NCI-H460 (cell line): ENCODE results near the gene COPS2. TPM values are rescaled to one million over a fixed set of nuclear protein-coding genes. Genes with fewer than 3 reads are reported as not detected.
"Not testable (repeated sequence)": the region's sequence is repeated elsewhere in the genome, so short reads cannot be mapped to it uniquely, and the experiment has no call there.

Experiments used
- DNase-seq: peaks from one replicate; pipeline ENCODE4 v3.0.0-alpha.2; 2016; ENCODE audit warnings: low read depth; ENCODE audit errors: extremely low read depth
- total RNA-seq: library from RNA; depleted of rRNA; stranded (reverse); fragments of >200 nt; shearing (Covaris generic); gene quantifications from 2 replicates; pipeline ENCODE4 v1.2.3, GENCODE V29; 2014

COPS2 gene
- total RNA-seq, 1 experiment from 2014 or later: 102 TPM

DNA sequence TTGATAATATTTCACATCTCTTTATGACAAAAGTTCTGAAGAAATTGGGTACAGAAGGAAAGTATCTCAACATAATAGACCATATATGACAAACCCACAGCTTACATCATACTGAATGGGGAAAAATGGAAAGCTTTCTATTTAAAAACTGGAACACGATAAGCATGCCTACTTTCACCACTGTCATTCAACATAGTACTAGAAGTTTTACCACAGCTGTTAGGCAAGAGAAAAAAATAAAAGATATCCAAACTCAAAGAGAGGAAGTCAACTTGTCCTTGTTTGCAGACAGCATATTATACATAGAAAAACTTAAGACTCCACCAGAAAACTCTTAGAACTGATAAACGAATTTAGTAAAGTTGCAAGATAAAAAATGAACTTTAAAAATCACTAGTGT is 40.3 kb downstream of the COPS2 start:
- DNase-seq: no peak

DNA sequence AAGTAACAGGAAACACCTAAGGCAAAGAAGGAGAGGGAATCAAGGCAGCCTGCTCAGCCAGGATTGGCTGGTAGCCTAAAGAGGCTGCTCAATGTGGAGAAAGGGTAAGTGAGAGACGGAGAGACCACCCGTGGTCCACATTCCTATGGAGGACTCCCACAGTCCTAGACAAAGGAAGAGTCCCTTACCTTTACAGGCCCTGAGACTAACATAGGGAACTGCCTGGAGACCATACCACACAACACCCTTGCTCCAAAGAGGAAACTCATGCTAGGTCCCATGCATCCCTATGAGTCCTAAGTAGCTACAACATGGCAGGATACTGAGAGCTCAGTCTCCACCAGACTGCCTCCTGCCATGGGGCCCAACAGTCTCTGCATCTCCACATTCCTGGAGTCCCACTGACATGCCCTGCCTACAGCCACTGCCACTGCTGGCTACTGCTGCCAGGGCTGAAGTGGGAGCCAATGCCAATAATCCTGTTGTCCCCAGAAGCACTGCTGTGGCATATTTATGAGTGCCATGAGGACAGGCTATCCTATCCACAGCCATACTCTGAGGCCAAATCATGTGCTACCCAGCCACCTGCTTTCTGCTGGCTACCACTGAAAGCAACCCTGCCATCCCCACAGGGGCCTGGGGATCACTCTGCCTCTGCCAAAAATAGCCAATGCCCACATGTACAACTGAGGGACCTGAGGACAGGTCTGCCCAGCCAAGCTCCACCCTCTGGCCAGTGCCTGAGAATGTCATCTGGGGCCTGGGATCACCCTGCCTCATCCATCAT is 45.0 kb downstream of the COPS2 start:
- DNase-seq: no peak

DNA sequence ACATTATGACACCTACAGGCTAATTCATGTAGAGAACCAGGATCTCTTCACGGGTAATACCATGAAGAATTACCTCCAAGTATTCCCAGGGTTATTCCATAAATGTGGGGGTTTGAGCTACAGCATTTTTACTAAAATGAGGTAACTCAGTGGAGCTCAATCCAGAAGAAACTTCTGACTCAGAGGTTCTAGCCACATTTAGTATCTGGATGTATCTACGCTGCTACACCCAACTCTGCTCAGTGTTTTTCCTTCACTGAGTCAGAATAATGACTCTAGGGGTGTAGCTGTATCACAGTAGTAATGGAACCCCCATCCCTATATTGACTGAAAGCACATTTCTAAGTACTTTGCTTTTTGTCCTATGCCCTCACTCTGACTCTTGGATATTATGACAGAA is 52.4 kb downstream of the COPS2 start:
- no peak for DNase-seq

DNA sequence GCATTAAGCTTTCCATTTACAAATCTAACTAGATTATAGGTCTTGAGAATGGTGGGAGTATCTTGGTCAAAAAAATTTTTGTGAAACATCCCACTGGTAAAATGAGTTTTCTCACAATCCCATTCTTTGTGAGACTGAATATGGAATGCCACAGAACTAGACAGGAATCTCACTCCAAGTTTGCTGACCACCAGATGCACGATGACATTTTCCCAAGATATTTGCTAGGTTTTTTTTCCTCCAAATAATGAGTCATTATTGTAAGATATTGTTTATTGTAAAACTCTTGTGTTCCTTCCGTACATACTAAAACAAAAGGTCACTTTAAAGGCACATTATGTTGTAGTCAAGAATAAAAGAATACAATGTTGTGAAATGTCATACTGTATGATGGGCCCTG is 53.9 kb downstream of the COPS2 start:
- no peak for DNase-seq

DNA sequence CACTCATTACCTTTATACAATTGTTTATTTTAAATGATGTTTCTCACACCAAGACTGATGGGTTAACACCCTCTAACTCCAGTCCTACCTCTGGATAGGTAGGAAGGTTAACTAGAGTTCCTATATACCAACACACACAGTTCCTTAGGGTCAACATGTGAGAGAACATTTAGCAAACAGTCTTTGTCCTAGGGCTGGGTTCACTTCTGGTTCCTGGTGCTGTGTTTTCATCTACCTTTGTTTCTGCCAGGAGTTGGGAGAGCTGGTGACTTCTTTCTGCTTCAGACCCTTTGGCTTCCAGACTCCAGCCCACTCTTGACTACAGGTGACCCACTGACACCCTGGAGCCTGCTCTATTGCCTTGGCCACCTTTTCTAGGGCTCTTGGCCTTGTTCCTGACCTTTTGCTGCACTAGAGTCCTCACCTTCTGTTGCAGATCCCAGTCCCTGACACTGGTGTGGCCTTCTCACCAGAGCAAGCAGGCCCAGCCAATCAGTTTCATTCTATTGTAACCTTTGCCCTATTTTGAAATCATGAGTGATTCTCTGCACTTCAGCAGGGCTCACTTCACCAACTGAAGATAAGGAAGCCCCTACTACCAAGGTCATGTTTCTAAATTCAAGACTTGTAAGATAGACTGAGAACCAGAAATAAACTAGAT is 59.2 kb downstream of the COPS2 start:
- no peak for DNase-seq

DNA sequence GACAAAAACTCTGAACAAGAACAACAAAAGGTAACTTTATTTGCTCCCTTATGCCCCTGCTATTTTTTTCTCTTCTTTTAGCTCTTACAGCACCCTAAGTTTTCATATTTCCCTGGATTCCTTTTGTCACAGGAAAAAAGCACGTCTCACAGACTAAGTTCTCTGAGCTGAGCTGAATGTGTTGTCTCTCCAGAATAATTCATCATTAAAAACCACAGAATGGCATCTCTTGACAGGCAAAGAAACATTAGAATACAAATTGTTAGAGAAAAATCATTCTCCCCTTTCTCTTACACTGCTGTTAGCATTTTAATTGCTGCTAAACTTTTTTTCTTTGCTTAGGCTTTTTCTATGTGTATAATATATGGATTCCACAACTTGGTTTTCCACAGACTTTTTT is 60.5 kb downstream of the COPS2 start:
- DNase-seq: no peak

DNA sequence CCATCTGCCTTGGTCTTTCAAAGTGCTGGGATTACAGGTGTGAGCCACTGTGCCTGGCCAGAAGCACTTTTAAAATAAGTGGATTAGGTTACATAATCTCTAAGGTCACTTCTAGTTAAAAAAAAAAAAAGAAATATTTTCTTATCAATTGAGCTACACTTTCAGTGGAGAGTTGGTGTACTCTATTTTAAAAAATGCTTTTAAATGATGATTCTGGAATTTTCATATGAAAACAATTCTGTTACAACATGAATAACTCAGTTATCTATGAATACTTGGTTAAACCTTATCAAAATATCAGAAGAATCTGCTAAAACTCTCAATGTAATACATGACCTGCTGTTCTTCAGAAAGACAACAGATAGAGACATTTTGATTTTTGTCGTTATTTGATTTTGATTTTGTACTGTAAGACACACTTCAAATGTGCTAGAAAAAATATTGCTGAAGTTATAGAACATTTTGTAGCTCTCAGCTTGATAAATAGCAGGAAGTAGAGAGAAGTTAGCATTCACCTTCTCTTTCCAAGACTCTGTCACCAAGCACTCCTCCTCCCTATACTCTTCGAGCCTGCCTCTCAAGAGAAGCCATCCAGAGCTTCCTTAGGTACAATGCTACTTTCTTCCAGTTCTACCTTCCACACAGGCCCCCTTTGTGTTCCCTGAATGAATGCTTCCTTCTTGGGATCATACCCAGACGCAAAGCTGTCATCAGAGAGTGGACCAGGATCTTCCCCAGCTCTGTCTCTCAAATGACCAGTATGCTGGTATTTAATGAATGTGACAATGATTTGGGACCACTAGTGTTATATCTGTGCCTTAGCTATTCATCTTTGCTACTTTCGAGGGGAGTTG is 61.9 kb downstream of the COPS2 start:
- DNase-seq: no peak

DNA sequence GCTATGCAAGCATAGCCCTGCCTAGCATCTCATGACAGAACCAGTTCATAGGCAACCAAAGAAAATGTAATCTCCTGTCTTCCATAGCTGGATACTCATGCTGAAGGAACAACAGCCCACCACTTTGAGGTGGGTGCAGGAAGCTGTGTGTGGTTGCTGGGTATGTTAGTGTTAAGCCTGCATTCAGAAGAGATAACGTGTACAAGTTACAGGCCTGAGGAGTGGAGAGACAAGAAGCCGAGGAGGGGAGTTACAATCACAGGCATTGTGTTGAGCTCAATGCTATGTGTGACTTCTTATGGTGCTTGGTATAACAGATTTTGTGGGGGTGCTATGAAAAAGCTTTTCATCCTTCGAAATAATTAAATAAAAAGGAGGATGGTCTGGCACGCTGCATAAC is 66.4 kb downstream of the COPS2 start:
- no peak for DNase-seq

DNA sequence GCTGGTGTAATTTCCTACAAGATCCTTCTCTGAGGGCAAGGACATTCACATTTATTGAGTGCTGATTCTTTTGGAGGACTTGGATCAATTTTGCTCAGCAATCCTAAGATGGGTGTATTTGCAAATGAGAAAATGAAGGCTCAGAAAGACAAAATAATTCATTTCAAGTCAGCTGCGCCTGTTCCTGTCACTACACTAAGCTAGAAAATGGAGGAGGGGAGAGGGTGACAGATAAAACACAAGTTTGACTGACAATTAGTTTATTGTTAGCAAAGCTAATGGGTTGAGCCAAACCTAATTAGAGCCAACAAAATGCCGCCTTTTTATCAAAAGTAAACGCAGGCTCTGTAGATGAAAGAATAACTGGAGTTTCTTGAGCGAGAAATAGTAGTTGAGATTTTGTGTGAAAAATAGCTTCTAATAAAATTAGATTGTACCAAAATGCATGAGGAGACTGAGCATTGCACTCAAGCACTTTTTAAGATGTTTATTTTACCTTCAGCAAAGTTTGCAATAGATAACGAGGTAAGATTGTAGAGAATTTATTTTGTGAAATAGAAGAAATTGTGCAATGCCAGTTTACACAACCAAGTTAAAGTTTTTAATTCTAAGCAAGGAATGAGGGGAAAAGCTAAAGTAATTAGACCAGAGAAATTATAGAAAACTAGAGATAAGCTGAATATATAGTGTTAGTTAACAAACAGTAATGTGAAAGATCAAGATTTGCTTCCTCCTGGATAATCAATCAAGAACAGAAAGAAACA is 69.5 kb downstream of the COPS2 start:
- DNase-seq: no peak

DNA sequence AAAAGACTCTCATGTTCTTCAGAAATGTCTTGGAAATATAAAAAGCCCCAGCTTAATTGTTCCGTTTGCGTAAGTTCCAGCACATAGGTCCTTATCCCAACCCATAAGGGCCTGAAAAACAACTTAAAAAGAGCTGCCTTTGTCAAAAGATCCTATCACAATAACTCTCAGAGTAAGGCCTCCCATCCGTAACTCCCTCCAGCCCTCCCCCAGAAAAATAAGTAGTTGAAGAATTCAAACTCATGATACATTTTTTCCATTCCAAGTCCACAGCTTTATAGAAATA is 71.2 kb downstream of the COPS2 start:
- DNase-seq: no peak

DNA sequence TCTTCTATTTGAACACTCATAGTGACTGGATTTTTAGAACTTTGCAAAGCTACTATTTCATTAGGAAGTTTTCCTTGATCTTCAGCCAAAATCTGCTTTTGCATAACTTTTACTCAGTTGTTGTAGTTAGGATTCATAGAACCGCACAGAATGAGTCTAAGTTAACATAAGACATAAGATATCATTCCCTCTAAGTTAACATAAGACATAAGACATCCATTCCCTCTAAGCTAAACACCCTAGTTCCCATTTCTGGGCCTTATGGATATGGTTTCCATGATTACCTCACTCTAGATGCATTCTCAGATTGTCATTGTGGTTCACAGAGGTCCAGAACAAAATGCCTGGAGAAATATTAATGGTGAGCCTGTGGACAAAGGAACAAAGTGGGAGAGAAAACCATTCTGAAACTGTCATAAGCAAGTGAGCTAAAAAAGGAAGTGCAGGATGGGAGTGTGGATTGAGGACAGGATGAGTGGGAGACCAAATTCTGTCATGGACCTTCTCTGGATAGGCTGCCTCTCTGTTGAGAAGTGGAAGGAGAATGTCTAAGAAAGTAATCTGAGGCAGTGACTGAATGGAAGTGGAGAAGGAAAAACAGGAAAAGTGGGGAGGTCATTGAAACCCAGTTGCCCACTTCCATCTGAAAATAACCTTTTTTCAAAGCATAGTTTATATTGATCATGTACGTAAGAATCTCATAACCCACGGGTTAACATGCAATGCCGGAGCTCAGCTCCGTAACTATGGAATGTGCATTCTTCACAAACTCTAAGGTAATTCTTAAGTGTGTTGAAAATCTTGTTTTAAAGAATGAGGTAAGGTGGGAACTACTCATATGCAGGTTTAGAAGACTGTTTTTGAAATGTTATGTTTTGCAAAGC is 71.8 kb downstream of the COPS2 start:
- no peak for DNase-seq

DNA sequence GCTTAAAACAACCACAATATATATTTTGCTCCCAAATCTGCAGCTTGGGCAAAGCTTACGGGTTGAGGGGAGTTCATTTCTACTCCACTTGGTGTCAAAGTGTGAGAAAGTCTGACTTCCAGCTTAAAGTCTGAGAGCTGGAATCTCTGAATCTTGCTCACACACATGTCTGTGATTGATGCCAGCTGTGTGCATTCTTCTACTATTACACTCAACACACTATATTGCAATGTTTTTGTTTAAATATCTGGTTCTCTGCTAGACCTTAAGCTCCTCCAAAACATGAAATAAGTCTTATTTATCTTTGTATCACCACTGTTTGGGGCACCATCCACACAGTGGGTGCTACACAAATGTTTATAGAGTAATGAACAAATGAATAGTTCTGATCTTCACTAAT is 72.4 kb downstream of the COPS2 start:
- DNase-seq: no peak

DNA sequence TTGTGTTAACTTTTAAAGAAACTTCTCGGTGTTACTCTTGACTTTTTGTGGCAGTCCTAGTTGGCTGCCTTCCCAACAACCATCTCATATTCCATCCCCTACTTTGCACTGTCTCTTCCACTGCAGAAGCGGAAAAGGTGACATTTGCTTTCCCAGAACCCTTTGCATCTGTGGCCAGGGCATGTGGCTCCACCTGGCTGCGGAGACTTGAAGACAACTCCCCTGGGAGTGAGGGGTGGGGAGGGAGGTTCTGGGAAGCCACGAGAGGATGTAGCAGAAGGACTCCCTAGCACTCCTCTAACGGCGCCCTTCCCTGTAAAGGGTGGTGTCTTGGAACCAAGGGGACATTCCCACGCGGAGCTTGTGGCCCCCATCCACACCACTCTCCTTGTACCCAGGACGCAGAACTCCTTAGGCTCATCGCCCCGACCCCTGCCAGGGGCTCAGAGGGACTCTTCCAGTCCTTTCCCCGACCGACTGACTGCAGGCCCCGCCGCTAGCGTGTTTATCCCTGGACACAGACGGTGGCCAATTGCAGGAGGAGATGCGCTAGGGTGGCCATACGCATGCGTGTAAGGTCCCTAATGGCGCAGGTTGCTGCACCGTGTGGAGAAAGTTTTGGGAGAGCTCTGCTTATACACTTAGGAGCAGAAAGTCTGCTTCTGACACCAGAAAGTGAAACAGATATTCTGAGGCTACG is 75.9 kb downstream of the COPS2 start:
- DNase-seq: no peak

DNA sequence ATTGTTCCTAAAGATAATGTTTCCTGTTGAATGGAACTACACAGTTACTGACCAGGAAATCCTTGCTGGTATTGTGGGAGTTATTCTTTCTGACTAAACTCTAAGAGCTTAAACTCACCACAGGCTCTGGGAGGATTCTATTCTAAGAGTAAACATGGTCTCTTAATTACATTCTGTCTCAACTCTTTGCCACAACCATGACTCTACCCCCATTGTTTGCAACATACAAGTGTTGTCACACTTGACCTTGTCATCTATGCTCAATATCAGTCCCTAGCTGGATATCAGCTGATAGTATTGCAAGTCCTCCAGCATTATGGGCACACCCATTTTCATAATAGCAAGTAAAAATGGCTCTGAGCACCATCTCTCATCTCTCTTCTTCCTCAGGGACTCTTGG is 79.5 kb downstream of the COPS2 start:
- DNase-seq: no peak

DNA sequence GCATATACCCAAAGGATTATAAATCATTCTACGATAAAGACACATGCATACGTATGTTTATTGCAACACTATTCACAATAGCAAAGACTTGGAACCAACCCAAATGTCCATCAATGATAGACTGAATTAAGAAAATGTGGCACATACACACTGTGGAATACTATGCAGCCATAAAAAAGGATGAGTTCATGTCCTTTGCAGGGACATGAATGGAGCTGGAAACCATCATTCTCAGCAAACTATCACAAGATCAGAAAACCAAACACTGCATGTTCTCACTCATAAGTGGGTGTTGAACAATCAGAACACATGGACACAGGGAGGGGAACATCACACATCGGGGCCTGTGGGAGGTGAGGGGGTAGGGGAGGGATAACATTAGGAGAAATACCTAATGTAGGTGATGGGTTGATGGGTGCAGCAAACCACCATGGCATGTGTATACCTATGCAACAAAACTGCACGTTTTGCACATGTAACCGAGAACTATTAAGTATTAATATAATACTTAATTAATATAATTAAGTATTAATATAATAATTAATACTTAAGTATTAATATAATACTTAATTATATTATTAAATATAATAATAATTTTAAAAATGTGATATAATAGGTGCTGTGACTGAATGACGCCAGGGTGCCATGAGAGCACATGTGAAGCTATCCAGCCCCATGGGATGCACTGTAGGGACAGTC is 80.7 kb downstream of the COPS2 start:
- not testable (repeated sequence) for DNase-seq
